GM19328 (cell line): Measurements from ENCODE around the gene NT5C3A.
A peak's percentile ranks its signal among the peaks of the same experiment; 100 is the strongest.
"Not testable (repeated sequence)": the region's sequence is repeated elsewhere in the genome, so short reads cannot be mapped to it uniquely, and the experiment has no call there.

Experiments
- ATAC-seq: cut with Tn5 transposase; IDR thresholded peaks from one replicate; pipeline ENCODE4 v1.9.1; 2021; ENCODE audit warnings: mild to moderate bottlenecking, moderate library complexity; ENCODE audit not compliant: unreplicated experiment

Gene NT5C3A

GRCh38 chr7:32991068-32991585, 71.4 kb downstream of the NT5C3A start:
- ATAC-seq: not testable (repeated sequence)

GRCh38 chr7:32988148-32988547, 74.4 kb downstream of the NT5C3A start:
- ATAC-seq: not testable (repeated sequence)

GRCh38 chr7:32979902-32980301, 82.7 kb downstream of the NT5C3A start:
- not testable (repeated sequence) for ATAC-seq

- ATAC-seq: not testable (repeated sequence)
Measured at GRCh38 chr7:32979246-32979645, 83.3 kb downstream of the NT5C3A start.

GRCh38 chr7:32977159-32977558, 85.4 kb downstream of the NT5C3A start:
- not testable (repeated sequence) for ATAC-seq

- not testable (repeated sequence) for ATAC-seq
Measured at GRCh38 chr7:32971967-32972366, 90.6 kb downstream of the NT5C3A start.

- ATAC-seq: not testable (repeated sequence)
Measured at GRCh38 chr7:32967268-32967582, 95.4 kb downstream of the NT5C3A start.

- not testable (repeated sequence) for ATAC-seq
Measured at GRCh38 chr7:32966489-32967267, 95.9 kb downstream of the NT5C3A start.

GRCh38 chr7:32964461-32965159, 98.0 kb downstream of the NT5C3A start:
- ATAC-seq: peak; percentile 92
